Measurements from ENCODE around the gene SLC25A51. TPM values are rescaled to one million over a fixed set of nuclear protein-coding genes. Genes with fewer than 3 reads are reported as not detected.

The SLC25A51 gene
- total RNA-seq, 5 donors from 2014 or later (not counting 1 experiment from before 2014, with no cell fraction given): 19.7 to 37.6 (median 32.4) TPM

- H3K4me3 ChIP-seq (ENCODE audit: control insufficient read depth in 1 of 2, extremely low read depth in 1 of 2, low read length in 1 of 2): no peak overlapping the region
Observed at GRCh38 chr9:37944266-37944650, 40.3 kb upstream of the SLC25A51 start.

GRCh38 chr9:37943345-37944265 is 39.7 kb upstream of the SLC25A51 start:
- POLR2A ChIA-PET: no interaction called here
- no peaks in the 10 kb centered on the region for H3K27me3 Mint-ChIP-seq

More at GRCh38 chr9:37944266-37944650, 40.3 kb upstream of the SLC25A51 start:
- Mint-ChIP-seq H3K9me3 (no peaks in the 10 kb centered on the region), H3K27ac (no peak overlapping the region), H3K27me3 (no peaks in the 10 kb centered on the region), H3K36me3 (no peaks in the 10 kb centered on the region), H3K4me1 (no peaks in the 10 kb centered on the region), H3K4me3 (no peak overlapping the region)
- DNase-seq (no peak), ATAC-seq (replicated peaks in 1 of 4) (no peak)
- Histone ChIP-seq H3K27ac (ENCODE audit: low read length) (no peak overlapping the region), H3K9me3 (no peaks in the 10 kb centered on the region), H3K36me3 (ENCODE audit: control insufficient read depth in 2 of 2, extremely low read depth in 1 of 2, insufficient read depth in 1 of 2, low read length in 1 of 2) (no peaks in the 10 kb centered on the region), H3K4me1 (ENCODE audit: control insufficient read depth in 1 of 2, extremely low read depth in 1 of 2, insufficient read depth in 2 of 2, low read length in 2 of 2) (no peaks in the 10 kb centered on the region), H3K27me3 (replicated peaks in 1 of 2; ENCODE audit: control insufficient read depth in 2 of 2, extremely low read depth in 1 of 2, insufficient read depth in 2 of 2, low read length in 1 of 2) (peaks cover 0 to 10% of the 10 kb centered on the region in 2 experiments)
- 64% methylated on average over 2 of the region's 7 CpGs for WGBS (ENCODE audit: insufficient coverage)
- POLR2A ChIA-PET: no interaction called here
- CTCF ChIA-PET: no interaction called here

GRCh38 chr9:37942621-37943344 is 38.9 kb upstream of the SLC25A51 start:
- H3K36me3 Mint-ChIP-seq: no peaks in the 10 kb centered on the region
- H3K27ac Mint-ChIP-seq: no peak overlapping the region
- ATAC-seq (replicated peaks in 1 of 4) (no peak), DNase-seq (no peak)
- Histone ChIP-seq H3K4me1 (ENCODE audit: control insufficient read depth in 1 of 2, extremely low read depth in 1 of 2, insufficient read depth in 2 of 2, low read length in 2 of 2) (no peaks in the 10 kb centered on the region), H3K36me3 (ENCODE audit: control insufficient read depth in 2 of 2, extremely low read depth in 1 of 2, insufficient read depth in 1 of 2, low read length in 1 of 2) (no peaks in the 10 kb centered on the region), H3K4me3 (ENCODE audit: control insufficient read depth in 1 of 2, extremely low read depth in 1 of 2, low read length in 1 of 2) (no peak overlapping the region), H3K27ac (ENCODE audit: low read length) (no peak overlapping the region), H3K9me3 (no peaks in the 10 kb centered on the region), H3K27me3 (replicated peaks in 1 of 2; ENCODE audit: control insufficient read depth in 2 of 2, extremely low read depth in 1 of 2, insufficient read depth in 2 of 2, low read length in 1 of 2) (peaks cover 0 to 10% of the 10 kb centered on the region in 2 experiments)
- no peak overlapping the region for H3K4me3 Mint-ChIP-seq
- H3K9me3 Mint-ChIP-seq: no peaks in the 10 kb centered on the region
- WGBS (ENCODE audit: insufficient coverage): 100% methylated on average over 3 of the region's 12 CpGs
- no peaks in the 10 kb centered on the region for H3K27me3 Mint-ChIP-seq
- no peaks in the 10 kb centered on the region for H3K4me1 Mint-ChIP-seq
- POLR2A ChIA-PET: no interaction called here
- CTCF ChIA-PET: no interaction called here

More at GRCh38 chr9:37943345-37944265, 39.7 kb upstream of the SLC25A51 start:
- no peak for ATAC-seq (replicated peaks in 1 of 4)
- CTCF ChIA-PET: no interaction called here
- H3K4me3 Mint-ChIP-seq: no peak overlapping the region
- Histone ChIP-seq H3K4me3 (ENCODE audit: control insufficient read depth in 1 of 2, extremely low read depth in 1 of 2, low read length in 1 of 2) (no peak overlapping the region), H3K36me3 (ENCODE audit: control insufficient read depth in 2 of 2, extremely low read depth in 1 of 2, insufficient read depth in 1 of 2, low read length in 1 of 2) (no peaks in the 10 kb centered on the region), H3K4me1 (ENCODE audit: control insufficient read depth in 1 of 2, extremely low read depth in 1 of 2, insufficient read depth in 2 of 2, low read length in 2 of 2) (no peaks in the 10 kb centered on the region), H3K27ac (ENCODE audit: low read length) (no peak overlapping the region), H3K27me3 (replicated peaks in 1 of 2; ENCODE audit: control insufficient read depth in 2 of 2, extremely low read depth in 1 of 2, insufficient read depth in 2 of 2, low read length in 1 of 2) (peaks cover 0 to 10% of the 10 kb centered on the region in 2 experiments), H3K9me3 (no peaks in the 10 kb centered on the region)
- H3K36me3 Mint-ChIP-seq: no peaks in the 10 kb centered on the region
- whole genome bisulfite sequencing (ENCODE audit: insufficient coverage): 85% methylated on average over 12 of the region's 12 CpGs
- no peaks in the 10 kb centered on the region for H3K9me3 Mint-ChIP-seq
- DNase-seq: no peak
- H3K4me1 Mint-ChIP-seq: no peaks in the 10 kb centered on the region
- no peak overlapping the region for H3K27ac Mint-ChIP-seq

- H3K27ac Mint-ChIP-seq: no peak overlapping the region
- Histone ChIP-seq H3K4me3 (ENCODE audit: control insufficient read depth in 1 of 2, extremely low read depth in 1 of 2, low read length in 1 of 2) (no peak overlapping the region), H3K27ac (ENCODE audit: low read length) (no peak overlapping the region), H3K4me1 (ENCODE audit: control insufficient read depth in 1 of 2, extremely low read depth in 1 of 2, insufficient read depth in 2 of 2, low read length in 2 of 2) (no peaks in the 10 kb centered on the region), H3K27me3 (replicated peaks in 1 of 2; ENCODE audit: control insufficient read depth in 2 of 2, extremely low read depth in 1 of 2, insufficient read depth in 2 of 2, low read length in 1 of 2) (peaks cover 0 to 8% of the 10 kb centered on the region in 2 experiments), H3K36me3 (ENCODE audit: control insufficient read depth in 2 of 2, extremely low read depth in 1 of 2, insufficient read depth in 1 of 2, low read length in 1 of 2) (no peaks in the 10 kb centered on the region), H3K9me3 (no peaks in the 10 kb centered on the region)
- H3K4me1 Mint-ChIP-seq: no peaks in the 10 kb centered on the region
- 92% methylated on average over 2 of the region's 2 CpGs for WGBS (ENCODE audit: insufficient coverage)
- H3K9me3 Mint-ChIP-seq: no peaks in the 10 kb centered on the region
- no peaks in the 10 kb centered on the region for H3K27me3 Mint-ChIP-seq
- no peak for ATAC-seq (replicated peaks in 1 of 4)
- no peak overlapping the region for H3K4me3 Mint-ChIP-seq
- ChIA-PET POLR2A (no interaction called here), CTCF (interaction anchor here in 1 of 2 donors (0.6 kb wide), 1 partner anchor 774 kb away, joined by 3 read pairs; no protein-coding TSS in a partner anchor)
- H3K36me3 Mint-ChIP-seq: no peaks in the 10 kb centered on the region
- DNase-seq: no peak
Observed at GRCh38 chr9:37941253-37941652, 37.3 kb upstream of the SLC25A51 start.

GRCh38 chr9:37939575-37940095 is 35.7 kb upstream of the SLC25A51 start:
- DNase-seq (no peak), ATAC-seq (replicated peaks in 1 of 4) (no peak)
- ChIA-PET CTCF (no interaction called here), POLR2A (interaction anchor here in 1 of 2 donors (0.5 kb wide), 1 partner anchor 127 kb away, joined by 4 read pairs; no protein-coding TSS in a partner anchor)
- H3K9me3 ChIP-seq: no peaks in the 10 kb centered on the region
- Mint-ChIP-seq H3K4me1 (no peaks in the 10 kb centered on the region), H3K4me3 (no peak overlapping the region), H3K9me3 (no peaks in the 10 kb centered on the region), H3K36me3 (no peaks in the 10 kb centered on the region), H3K27ac (no peak overlapping the region), H3K27me3 (no peaks in the 10 kb centered on the region)
- no peaks in the 10 kb centered on the region for H3K4me1 ChIP-seq (ENCODE audit: control insufficient read depth in 1 of 2, extremely low read depth in 1 of 2, insufficient read depth in 2 of 2, low read length in 2 of 2)
- peaks cover 0 to 6% of the 10 kb centered on the region in 2 experiments for H3K27me3 ChIP-seq (replicated peaks in 1 of 2; ENCODE audit: control insufficient read depth in 2 of 2, extremely low read depth in 1 of 2, insufficient read depth in 2 of 2, low read length in 1 of 2)
- WGBS (ENCODE audit: insufficient coverage): no CpG with 5 or more reads among the region's 6 CpGs
- no peak overlapping the region for H3K27ac ChIP-seq (ENCODE audit: low read length)
- no peak overlapping the region for H3K4me3 ChIP-seq (ENCODE audit: control insufficient read depth in 1 of 2, extremely low read depth in 1 of 2, low read length in 1 of 2)
- H3K36me3 ChIP-seq (ENCODE audit: control insufficient read depth in 2 of 2, extremely low read depth in 1 of 2, insufficient read depth in 1 of 2, low read length in 1 of 2): no peaks in the 10 kb centered on the region

GRCh38 chr9:37938121-37938891 is 34.4 kb upstream of the SLC25A51 start:
- CTCF ChIA-PET: interaction anchor here in 1 of 2 donors (0.6 kb wide), 1 partner anchor 55 kb away, joined by 3 read pairs; no protein-coding TSS in a partner anchor
- no peaks in the 10 kb centered on the region for H3K9me3 ChIP-seq
- Mint-ChIP-seq H3K27me3 (no peaks in the 10 kb centered on the region), H3K36me3 (no peaks in the 10 kb centered on the region), H3K9me3 (no peaks in the 10 kb centered on the region), H3K27ac (no peak overlapping the region), H3K4me3 (no peak overlapping the region), H3K4me1 (no peaks in the 10 kb centered on the region)
- DNase-seq (no peak), ATAC-seq (replicated peaks in 1 of 4) (no peak)
- POLR2A ChIA-PET: no interaction called here
- no peaks in the 10 kb centered on the region for H3K4me1 ChIP-seq (ENCODE audit: control insufficient read depth in 1 of 2, extremely low read depth in 1 of 2, insufficient read depth in 2 of 2, low read length in 2 of 2)
- H3K4me3 ChIP-seq (ENCODE audit: control insufficient read depth in 1 of 2, extremely low read depth in 1 of 2, low read length in 1 of 2): no peak overlapping the region
- no peak overlapping the region for H3K27ac ChIP-seq (ENCODE audit: low read length)
- H3K36me3 ChIP-seq (ENCODE audit: control insufficient read depth in 2 of 2, extremely low read depth in 1 of 2, insufficient read depth in 1 of 2, low read length in 1 of 2): no peaks in the 10 kb centered on the region
- WGBS (ENCODE audit: insufficient coverage): 94% methylated on average over 15 of the region's 22 CpGs
- peaks cover 0 to 6% of the 10 kb centered on the region in 2 experiments for H3K27me3 ChIP-seq (replicated peaks in 1 of 2; ENCODE audit: control insufficient read depth in 2 of 2, extremely low read depth in 1 of 2, insufficient read depth in 2 of 2, low read length in 1 of 2)
